Activated naive CD8-positive, alpha-beta T cell (primary cell): ENCODE data around the gene MSI2.

Experiments
- H3K27ac Mint-ChIP-seq: one replicate; pipeline ENCODE4 v1.8.0; 2021; ENCODE audit warnings: mixed read lengths
- H3K27me3 Mint-ChIP-seq: one replicate; pipeline ENCODE4 v1.8.0; 2021; ENCODE audit warnings: mixed read lengths
- H3K36me3 Mint-ChIP-seq: one replicate; pipeline ENCODE4 v1.8.0; 2021; ENCODE audit warnings: mixed read lengths
- H3K4me1 Mint-ChIP-seq: one replicate; pipeline ENCODE4 v1.8.0; 2021; ENCODE audit warnings: low read depth, mixed read lengths
- H3K4me3 Mint-ChIP-seq: one replicate; pipeline ENCODE4 v1.8.0; 2021; ENCODE audit warnings: mild to moderate bottlenecking, mixed read lengths
- H3K9me3 Mint-ChIP-seq: one replicate; pipeline ENCODE4 v1.8.0; 2021; ENCODE audit warnings: low read depth, mixed read lengths

Gene MSI2

DNA sequence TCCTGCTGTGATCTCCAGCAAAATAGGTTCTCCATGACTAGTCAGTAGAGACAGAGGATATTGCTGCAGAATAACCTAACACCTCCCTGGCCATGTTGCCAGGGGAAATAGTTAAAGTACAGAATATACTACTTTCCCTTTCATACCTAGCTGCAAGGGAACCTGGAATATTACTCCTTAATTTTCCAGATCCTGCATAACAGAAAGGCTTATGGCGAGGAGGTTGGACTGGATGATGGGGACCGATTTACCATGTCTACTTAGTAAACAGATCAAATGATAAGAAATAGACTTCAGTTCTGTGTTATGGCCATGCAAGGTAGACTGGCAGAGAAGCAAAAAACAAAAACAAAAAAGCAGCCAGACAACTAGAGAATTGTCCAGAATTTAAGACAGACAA is 117.4 kb downstream of the MSI2 start:
- H3K27ac Mint-ChIP-seq = no peak overlapping the region
- peaks cover 12% of the 10 kb centered on the region for H3K36me3 Mint-ChIP-seq
- H3K9me3 Mint-ChIP-seq = no peaks in the 10 kb centered on the region
- no peak overlapping the region for H3K4me3 Mint-ChIP-seq
- no peaks in the 10 kb centered on the region for H3K27me3 Mint-ChIP-seq
- H3K4me1 Mint-ChIP-seq = peaks cover 23% of the 10 kb centered on the region

DNA sequence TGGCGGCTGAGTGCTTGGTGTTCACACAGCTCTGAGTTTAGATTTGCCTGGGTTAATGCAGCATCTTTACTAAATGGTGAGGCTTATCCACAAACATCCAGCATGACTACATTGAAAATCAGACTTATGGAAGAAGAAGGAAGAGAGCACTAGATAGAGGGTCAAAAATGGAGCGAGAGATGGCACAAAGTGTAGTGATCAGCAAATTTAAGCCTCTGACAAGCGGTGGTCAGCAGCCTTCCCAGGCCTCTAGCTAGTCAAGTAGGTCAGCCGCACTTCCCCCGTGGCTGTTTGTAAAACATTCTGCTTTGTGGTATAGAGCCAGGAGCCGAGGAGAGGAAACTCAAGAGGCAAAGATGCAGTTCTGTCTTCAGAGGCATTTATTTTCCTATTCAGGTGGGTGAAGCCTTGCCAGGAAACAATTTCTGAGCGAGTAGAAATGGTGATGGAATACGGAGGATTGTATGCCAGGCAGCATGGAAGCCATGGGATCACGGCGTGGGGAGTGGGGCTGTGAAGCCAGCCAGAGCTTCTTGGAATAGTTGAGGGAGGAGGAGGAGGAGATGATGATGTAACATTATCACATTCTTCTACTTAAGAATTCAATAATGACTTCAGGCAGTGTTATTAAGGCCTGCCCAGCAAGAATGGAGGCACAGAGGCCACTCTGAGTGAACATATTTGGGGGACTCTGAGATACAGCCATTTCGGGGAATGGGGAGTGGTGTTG is 118.9 kb downstream of the MSI2 start:
- Mint-ChIP-seq H3K36me3 (peaks cover 14% of the 10 kb centered on the region), H3K9me3 (no peaks in the 10 kb centered on the region), H3K4me1 (peaks cover 25% of the 10 kb centered on the region), H3K27ac (peak overlapping the region; percentile 58), H3K4me3 (no peak overlapping the region), H3K27me3 (no peaks in the 10 kb centered on the region)

DNA sequence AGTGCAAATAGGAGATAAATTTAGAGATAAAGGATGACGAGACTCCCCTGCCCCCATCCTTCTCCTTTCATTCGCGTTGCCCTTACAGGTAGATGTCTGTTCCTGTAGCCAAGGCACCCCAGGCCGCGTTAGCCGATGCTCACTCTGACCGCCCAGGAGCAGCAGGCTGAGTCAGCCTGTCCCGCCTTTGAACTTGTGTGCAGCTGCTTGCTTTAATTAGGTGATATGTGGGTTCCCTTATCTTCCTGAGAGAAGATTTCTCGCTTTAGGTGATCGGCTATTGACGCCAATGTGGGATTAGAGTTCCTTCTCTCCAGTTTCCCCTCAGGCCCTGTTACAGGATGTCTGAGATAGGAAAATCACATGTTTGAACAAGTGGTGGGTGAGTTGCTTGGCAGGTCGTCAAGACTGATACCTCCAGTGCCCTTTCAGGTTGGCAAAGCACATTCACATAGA is 119.5 kb downstream of the MSI2 start:
- Mint-ChIP-seq H3K4me1 (peaks cover 25% of the 10 kb centered on the region), H3K36me3 (peaks cover 14% of the 10 kb centered on the region), H3K27me3 (no peaks in the 10 kb centered on the region), H3K9me3 (no peaks in the 10 kb centered on the region), H3K4me3 (no peak overlapping the region), H3K27ac (no peak overlapping the region)

DNA sequence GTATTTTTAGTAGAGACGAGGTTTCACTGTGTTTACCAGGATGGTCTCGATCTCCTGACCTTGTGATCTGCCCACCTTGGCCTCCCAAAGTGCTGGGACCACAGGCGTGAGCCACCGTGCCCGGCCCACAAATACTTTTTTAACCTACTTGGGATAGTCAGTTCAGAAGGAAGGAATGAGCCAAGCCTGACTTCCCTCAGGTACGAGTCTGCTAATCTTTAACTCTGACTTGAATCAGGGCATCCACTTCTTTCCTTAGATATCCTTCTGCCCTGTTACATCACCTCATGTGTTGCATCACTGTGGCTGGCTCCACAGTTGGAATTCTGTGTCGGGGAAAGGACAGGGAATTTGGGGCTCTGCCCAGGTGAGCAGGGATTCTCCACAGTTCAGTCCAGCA is 120.8 kb downstream of the MSI2 start:
- H3K27ac Mint-ChIP-seq = no peak overlapping the region
- H3K36me3 Mint-ChIP-seq = peaks cover 18% of the 10 kb centered on the region
- no peak overlapping the region for H3K4me3 Mint-ChIP-seq
- H3K27me3 Mint-ChIP-seq = no peaks in the 10 kb centered on the region
- peaks cover 27% of the 10 kb centered on the region for H3K4me1 Mint-ChIP-seq
- H3K9me3 Mint-ChIP-seq = no peaks in the 10 kb centered on the region

- Mint-ChIP-seq H3K4me3 (no peak overlapping the region), H3K4me1 (peaks cover 27% of the 10 kb centered on the region), H3K36me3 (peaks cover 21% of the 10 kb centered on the region), H3K27ac (peak overlapping the region; percentile 74), H3K27me3 (no peaks in the 10 kb centered on the region), H3K9me3 (no peaks in the 10 kb centered on the region)
Measured at GRCh38 chr17:57379237-57379894, 123.0 kb downstream of the MSI2 start.

GRCh38 chr17:57379895-57380434 is 123.6 kb downstream of the MSI2 start:
- Mint-ChIP-seq H3K27me3 (no peaks in the 10 kb centered on the region), H3K27ac (no peak overlapping the region), H3K36me3 (peaks cover 26% of the 10 kb centered on the region), H3K9me3 (peaks cover 6% of the 10 kb centered on the region), H3K4me1 (peaks cover 27% of the 10 kb centered on the region), H3K4me3 (no peak overlapping the region)

GRCh38 chr17:57381498-57381897 is 125.2 kb downstream of the MSI2 start:
- no peak overlapping the region for H3K27ac Mint-ChIP-seq
- H3K4me1 Mint-ChIP-seq = peaks cover 24% of the 10 kb centered on the region
- peaks cover 10% of the 10 kb centered on the region for H3K9me3 Mint-ChIP-seq
- no peaks in the 10 kb centered on the region for H3K27me3 Mint-ChIP-seq
- H3K36me3 Mint-ChIP-seq = peaks cover 34% of the 10 kb centered on the region
- no peak overlapping the region for H3K4me3 Mint-ChIP-seq

DNA sequence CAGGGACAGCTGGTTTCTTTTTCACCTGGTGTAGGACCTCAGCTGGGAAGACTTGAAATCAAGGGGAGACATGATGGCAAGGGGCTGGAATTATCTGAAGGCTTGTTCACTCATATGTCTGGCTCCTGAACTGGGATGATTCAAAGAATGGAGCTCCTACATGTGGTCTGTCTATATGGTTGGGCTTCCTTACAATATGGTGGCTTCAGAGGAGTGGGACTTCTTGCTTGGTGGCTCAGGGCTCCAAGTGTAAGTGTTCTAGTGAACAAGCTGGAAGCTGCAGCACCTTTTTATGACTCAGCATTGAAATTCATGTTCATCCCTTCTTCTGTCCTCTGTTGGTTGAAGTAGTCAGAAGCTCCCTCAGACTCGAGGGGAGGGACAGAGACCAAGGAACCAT is 127.9 kb downstream of the MSI2 start:
- H3K27me3 Mint-ChIP-seq = no peaks in the 10 kb centered on the region
- H3K9me3 Mint-ChIP-seq = peaks cover 16% of the 10 kb centered on the region
- peaks cover 7% of the 10 kb centered on the region for H3K4me1 Mint-ChIP-seq
- no peak overlapping the region for H3K4me3 Mint-ChIP-seq
- H3K36me3 Mint-ChIP-seq = peaks cover 50% of the 10 kb centered on the region
- no peak overlapping the region for H3K27ac Mint-ChIP-seq

GRCh38 chr17:57385975-57386374 is 129.7 kb downstream of the MSI2 start:
- Mint-ChIP-seq H3K27me3 (no peaks in the 10 kb centered on the region), H3K4me3 (no peak overlapping the region), H3K36me3 (peaks cover 53% of the 10 kb centered on the region), H3K27ac (no peak overlapping the region), H3K9me3 (peaks cover 16% of the 10 kb centered on the region), H3K4me1 (peaks cover 2% of the 10 kb centered on the region)

GRCh38 chr17:57387575-57387974 is 131.3 kb downstream of the MSI2 start:
- peaks cover 16% of the 10 kb centered on the region for H3K9me3 Mint-ChIP-seq
- no peaks in the 10 kb centered on the region for H3K27me3 Mint-ChIP-seq
- H3K27ac Mint-ChIP-seq = no peak overlapping the region
- H3K4me1 Mint-ChIP-seq = no peaks in the 10 kb centered on the region
- H3K4me3 Mint-ChIP-seq = no peak overlapping the region
- peaks cover 47% of the 10 kb centered on the region for H3K36me3 Mint-ChIP-seq

DNA sequence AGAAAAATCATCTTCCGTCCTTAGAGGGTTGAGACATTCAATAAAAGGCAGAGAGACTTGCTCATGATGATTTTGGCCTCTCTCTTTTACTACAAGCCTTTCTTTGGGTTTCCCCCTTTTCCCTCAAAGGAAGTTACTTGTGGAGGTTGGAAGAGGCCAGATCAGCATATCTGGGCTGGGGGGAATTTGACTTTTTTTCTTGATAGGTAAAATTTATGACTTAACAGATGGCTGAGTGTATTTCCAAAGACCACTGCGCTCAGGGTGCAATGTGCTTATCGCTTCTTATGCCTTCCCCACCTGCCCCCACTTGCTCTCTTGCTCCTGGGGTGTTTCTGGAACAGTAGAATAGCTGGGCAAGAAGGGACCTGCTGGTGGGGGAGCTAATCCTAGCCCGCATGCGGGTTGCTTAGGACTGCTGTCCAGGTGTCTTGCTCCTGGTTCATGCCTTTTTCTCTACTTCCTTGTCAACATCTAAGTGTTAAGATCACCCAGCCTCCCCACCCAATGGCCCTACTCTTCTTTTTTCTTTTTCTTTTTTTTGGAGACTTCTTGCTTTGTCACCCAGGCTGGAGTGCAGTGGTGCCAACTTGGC is 131.9 kb downstream of the MSI2 start:
- Mint-ChIP-seq H3K27me3 (no peaks in the 10 kb centered on the region), H3K9me3 (peaks cover 16% of the 10 kb centered on the region), H3K4me1 (no peaks in the 10 kb centered on the region), H3K4me3 (no peak overlapping the region), H3K36me3 (peaks cover 49% of the 10 kb centered on the region), H3K27ac (no peak overlapping the region)

DNA sequence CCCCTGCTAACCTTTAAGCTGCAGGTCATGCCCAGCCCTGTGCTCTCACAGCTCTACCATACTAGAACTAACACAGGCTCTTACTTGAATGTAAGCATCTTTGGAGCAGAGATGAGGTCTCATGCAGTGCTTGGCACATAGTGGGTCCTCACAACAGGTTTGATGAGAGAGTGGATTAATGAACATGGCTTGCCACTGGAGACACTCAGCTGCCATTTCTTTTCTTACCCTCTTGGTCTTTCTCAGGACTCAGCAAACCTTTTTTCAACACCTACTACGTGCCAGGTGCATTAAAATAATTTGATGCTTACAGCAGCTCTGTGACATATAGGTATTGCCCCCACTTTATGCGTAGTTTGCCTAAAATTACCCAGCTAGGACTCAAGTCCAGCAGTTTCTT is 133.2 kb downstream of the MSI2 start:
- Mint-ChIP-seq H3K4me3 (no peak overlapping the region), H3K27ac (no peak overlapping the region), H3K27me3 (no peaks in the 10 kb centered on the region), H3K4me1 (peaks cover 1% of the 10 kb centered on the region), H3K9me3 (peaks cover 15% of the 10 kb centered on the region), H3K36me3 (peaks cover 46% of the 10 kb centered on the region)

DNA sequence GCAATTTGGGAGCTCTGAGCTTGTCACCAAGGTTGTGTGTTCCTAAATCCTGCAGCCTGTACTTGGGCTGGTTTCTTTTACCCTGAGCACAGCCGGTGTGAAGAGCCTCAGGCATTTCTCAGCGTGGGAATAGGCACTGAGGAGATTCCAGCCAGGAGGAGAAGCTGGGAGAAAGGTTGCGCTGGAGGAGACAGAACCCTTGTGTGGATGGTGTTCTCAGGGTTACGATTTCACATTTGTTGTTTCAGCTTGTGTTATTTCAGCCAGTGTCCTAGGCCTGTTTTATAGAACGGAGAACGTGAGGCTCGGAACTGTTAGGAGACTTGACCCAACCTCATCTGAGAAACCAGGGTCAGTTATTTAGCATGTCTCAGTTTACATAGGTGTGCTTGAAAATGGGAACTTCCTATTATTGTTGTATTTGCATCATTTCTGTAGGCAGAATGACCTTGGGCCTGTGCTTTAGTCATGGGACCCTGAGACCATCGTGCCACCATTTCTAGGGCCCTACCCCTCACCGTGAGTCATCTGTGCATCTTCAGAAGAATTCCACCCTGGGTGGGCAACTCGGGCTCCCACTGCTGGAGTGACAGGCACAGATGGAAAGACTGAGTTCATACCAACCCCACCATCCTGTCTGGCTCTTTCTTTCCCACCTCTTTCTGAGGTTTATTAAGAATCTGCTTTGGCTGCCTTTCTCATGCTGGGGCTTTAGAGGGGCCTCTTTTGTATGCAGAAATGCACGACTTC is 134.9 kb downstream of the MSI2 start:
- H3K4me3 Mint-ChIP-seq = no peak overlapping the region
- peaks cover 34% of the 10 kb centered on the region for H3K36me3 Mint-ChIP-seq
- peaks cover 6% of the 10 kb centered on the region for H3K9me3 Mint-ChIP-seq
- peaks cover 9% of the 10 kb centered on the region for H3K4me1 Mint-ChIP-seq
- H3K27ac Mint-ChIP-seq = no peak overlapping the region
- no peaks in the 10 kb centered on the region for H3K27me3 Mint-ChIP-seq

GRCh38 chr17:57391857-57392471 is 135.6 kb downstream of the MSI2 start:
- Mint-ChIP-seq H3K4me1 (peaks cover 9% of the 10 kb centered on the region), H3K36me3 (peaks cover 30% of the 10 kb centered on the region), H3K27ac (no peak overlapping the region), H3K27me3 (no peaks in the 10 kb centered on the region), H3K9me3 (peaks cover 5% of the 10 kb centered on the region), H3K4me3 (no peak overlapping the region)
